B cell (primary cell): ENCODE measurements around the gene CLCA4.

ENCODE experiments used
- EZH2 ChIP-seq: IDR thresholded peaks from 2 replicates; pipeline ENCODE4 v1.6.1; 2012; ENCODE audit warnings: borderline replicate concordance, low read depth, mild to moderate bottlenecking, moderate library complexity, low read length; ENCODE audit not compliant: insufficient read depth, poor library complexity, severe bottlenecking
- TF ChIP-seq, protein P1 (sequence below): fragments of 200-600 bp; IDR thresholded peaks from one replicate; pipeline ENCODE4 v1.8.0; 2022; ENCODE audit warnings: antibody characterized with exemption, mild to moderate bottlenecking

DNA sequence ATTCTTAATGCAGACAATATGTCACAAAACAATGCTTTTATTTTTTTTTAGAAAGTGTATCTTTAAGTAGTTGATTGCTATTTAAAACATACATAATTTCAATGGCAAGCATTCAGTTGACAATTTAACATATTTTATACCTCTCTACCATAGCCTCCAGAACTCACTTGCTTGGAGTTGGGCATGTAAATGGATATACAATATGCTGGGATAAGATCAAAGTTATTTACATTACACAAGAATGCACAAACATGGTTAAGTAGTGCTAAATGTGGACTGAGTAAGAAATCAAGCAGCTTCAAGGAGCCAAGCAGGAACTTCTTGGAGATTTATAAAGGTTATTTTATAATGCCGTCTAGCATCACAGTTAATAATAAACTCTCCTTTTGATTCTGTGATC, 17.0 kb downstream of the CLCA4 start:
- TF ChIP-seq, protein P1, sequence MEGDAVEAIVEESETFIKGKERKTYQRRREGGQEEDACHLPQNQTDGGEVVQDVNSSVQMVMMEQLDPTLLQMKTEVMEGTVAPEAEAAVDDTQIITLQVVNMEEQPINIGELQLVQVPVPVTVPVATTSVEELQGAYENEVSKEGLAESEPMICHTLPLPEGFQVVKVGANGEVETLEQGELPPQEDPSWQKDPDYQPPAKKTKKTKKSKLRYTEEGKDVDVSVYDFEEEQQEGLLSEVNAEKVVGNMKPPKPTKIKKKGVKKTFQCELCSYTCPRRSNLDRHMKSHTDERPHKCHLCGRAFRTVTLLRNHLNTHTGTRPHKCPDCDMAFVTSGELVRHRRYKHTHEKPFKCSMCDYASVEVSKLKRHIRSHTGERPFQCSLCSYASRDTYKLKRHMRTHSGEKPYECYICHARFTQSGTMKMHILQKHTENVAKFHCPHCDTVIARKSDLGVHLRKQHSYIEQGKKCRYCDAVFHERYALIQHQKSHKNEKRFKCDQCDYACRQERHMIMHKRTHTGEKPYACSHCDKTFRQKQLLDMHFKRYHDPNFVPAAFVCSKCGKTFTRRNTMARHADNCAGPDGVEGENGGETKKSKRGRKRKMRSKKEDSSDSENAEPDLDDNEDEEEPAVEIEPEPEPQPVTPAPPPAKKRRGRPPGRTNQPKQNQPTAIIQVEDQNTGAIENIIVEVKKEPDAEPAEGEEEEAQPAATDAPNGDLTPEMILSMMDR: no peak
- no peak for TF ChIP-seq EZH2
